Adrenal gland (tissue), 12 donors: Measurements from ENCODE around the gene CAPN7. TPM values are rescaled to one million over a fixed set of nuclear protein-coding genes. Genes with fewer than 3 reads are reported as not detected.

Source experiments
- DNase-seq, 7 donors: peaks; one replicate each; pipeline ENCODE4 v3.0.0-alpha.2; 2019 to 2020
- H3K27ac ChIP-seq, 5 donors: fragments of 200-600 bp; sonication (generic) in 4 of 5; 1 replicate in 3 of 5; 2 replicates in 2 of 5; pipeline versions ENCODE4 v1.5.1 to v1.8.0; 2016 to 2020; ENCODE audit warnings: mild to moderate bottlenecking in 1 of 5
- H3K27me3 ChIP-seq: fragments of 200-600 bp; 2 replicates; pipeline ENCODE4 v1.8.0; 2021
- H3K36me3 ChIP-seq, 2 donors: fragments of 200-600 bp; replicated peaks in 1 of 2; 1 replicate in 1 of 2; 2 replicates in 1 of 2; pipeline versions ENCODE4 v1.5.1 to v1.8.0; 2018 to 2022
- H3K4me1 ChIP-seq, 2 donors: fragments of 200-600 bp; replicated peaks in 1 of 2; 1 replicate in 1 of 2; 2 replicates in 1 of 2; pipeline versions ENCODE4 v1.5.1 to v1.8.0; 2018 to 2021
- H3K4me3 ChIP-seq, 4 donors: fragments of 200-600 bp; sonication (generic) in 3 of 4; one replicate each; pipeline ENCODE4 v1.5.1; 2016 to 2018
- H3K9me3 ChIP-seq, 3 donors: fragments of 200-600 bp; sonication (generic) in 1 of 3; replicated peaks in 1 of 3; 1 replicate in 2 of 3; 2 replicates in 1 of 3; pipeline versions ENCODE4 v1.5.1 to v1.8.0; 2016 to 2021
- CTCF ChIP-seq, 6 experiments: fragments of 450-650 bp in 4 of 6; fragments of 200-600 bp in 2 of 6; sonication (generic) in 1 of 6; IDR thresholded peaks; 1 replicate in 5 of 6; 2 replicates in 1 of 6; pipeline versions ENCODE4 v1.5.1 to v1.8.0; 2016 to 2021; ENCODE audit warnings: antibody characterized with exemption in 6 of 6, mild to moderate bottlenecking in 2 of 6, moderate library complexity in 1 of 6
- POLR2A ChIP-seq, 2 donors: fragments of 450-650 bp; IDR thresholded peaks; one replicate each; pipeline ENCODE4 v1.6.1; 2017; ENCODE audit warnings: antibody characterized with exemption in 2 of 2, mild to moderate bottlenecking in 2 of 2, moderate library complexity in 1 of 2
- WGBS, 4 donors: extraction: QIAGEN DNeasy Blood & Tissue Kit in 2 of 4; methylation state at CpG; one replicate each; pipeline versions ENCODE4 v1.1.5 to v1.1.7; 2013 to 2017; 5-methylcytosine and 5-hydroxymethylcytosine counted together
- intact Hi-C, 2 donors: fragments of 100-400 bp; cut with DNase I; formaldehyde crosslinking; loops; one replicate each; pipeline versions ENCODE4 v1.14.1 to v1.15.0; 2022 to 2023
- polyA plus RNA-seq, 3 donors: library from polyadenylated mRNA; stranded (reverse); fragments of 200-250 nt in 2 of 3; fragments of 350-450 nt in 1 of 3; fragmentation: Illumina TruSeq in 1 of 3; extraction: RNeasy Lipid Tissue Mini Kit (QIAGEN cat#74804) in 1 of 3; gene quantifications; one replicate each; pipeline ENCODE4 v1.2.3, GENCODE V29; 2013 to 2014
- total RNA-seq, 9 donors: library from RNA; depleted of rRNA in 4 of 9; stranded (reverse); fragments of >200 nt in 4 of 9; fragments of 120-200 nt in 1 of 9; fragmentation: NEBNext Ultra II Directional in 1 of 9; extraction: Animal tissue kit (Norgen Biotek cat#: 25700) in 1 of 9; gene quantifications; one replicate each; pipeline versions ENCODE4 v1.1.0 to v1.2.4, GENCODE V29; 2013 to 2023
- donor health status: healthy with polysubstance abuse.
- donor health status: Bipolar disorder and iron deficiency.
- donor health status: DM: yes; HTN: yes; CAD: no.
- donor health status: DM: no; HTN: no; CAD: no.
- donor health status: DM: no; HTN: no; CAD: no.
- donor health status: DM: yes; HTN: yes; CAD: no.

The CAPN7 gene
- total and polyA plus RNA-seq, 12 donors, result 14.4 to 54.9 (median 36.5) TPM

GRCh38 chr3:15283702-15284101 is 77.7 kb downstream of the CAPN7 start:
- DNase-seq, result no peak
- Histone ChIP-seq H3K9me3 (no peaks in the 10 kb centered on the region), H3K36me3 (peaks cover 0 to 7% of the 10 kb centered on the region in 2 donors), H3K4me3 (no peak overlapping the region), H3K4me1 (peaks cover 49 to 86% of the 10 kb centered on the region in 2 donors), H3K27ac (peak overlapping the region in 4 of 5 donors; percentile 12 to 95 (median 66)), H3K27me3 (no peaks in the 10 kb centered on the region)
- intact Hi-C loops, result no loop called here
- WGBS, 4 donors, result 53 to 80% (median 69%) methylated on average over 1 of the region's 1 CpG; no CpG with 5 or more reads in 1 of the 4 donors
- TF ChIP-seq CTCF (IDR thresholded peaks at IDR 0.05) (no peak), POLR2A (IDR thresholded peaks at IDR 0.05) (no peak)

GRCh38 chr3:15284121-15284889 is 78.3 kb downstream of the CAPN7 start:
- no peaks in the 10 kb centered on the region for H3K27me3 ChIP-seq
- H3K9me3 ChIP-seq, result no peaks in the 10 kb centered on the region
- WGBS, 4 donors, result 77 to 83% (median 79%) methylated on average over 5 of the region's 5 CpGs
- intact Hi-C loops, result no loop called here
- peak; percentile 69 to 90 (median 83) for DNase-seq
- H3K4me1 ChIP-seq, result peaks cover 44 to 88% of the 10 kb centered on the region in 2 donors
- no peak overlapping the region for H3K4me3 ChIP-seq
- peak overlapping the region; percentile 12 to 95 (median 40) for H3K27ac ChIP-seq
- peak in 1 of 2 donors; percentile 29 for TF ChIP-seq POLR2A (IDR thresholded peaks at IDR 0.05)
- TF ChIP-seq CTCF (IDR thresholded peaks at IDR 0.05), result no peak
- peaks cover 0 to 7% of the 10 kb centered on the region in 2 donors for H3K36me3 ChIP-seq

DNA sequence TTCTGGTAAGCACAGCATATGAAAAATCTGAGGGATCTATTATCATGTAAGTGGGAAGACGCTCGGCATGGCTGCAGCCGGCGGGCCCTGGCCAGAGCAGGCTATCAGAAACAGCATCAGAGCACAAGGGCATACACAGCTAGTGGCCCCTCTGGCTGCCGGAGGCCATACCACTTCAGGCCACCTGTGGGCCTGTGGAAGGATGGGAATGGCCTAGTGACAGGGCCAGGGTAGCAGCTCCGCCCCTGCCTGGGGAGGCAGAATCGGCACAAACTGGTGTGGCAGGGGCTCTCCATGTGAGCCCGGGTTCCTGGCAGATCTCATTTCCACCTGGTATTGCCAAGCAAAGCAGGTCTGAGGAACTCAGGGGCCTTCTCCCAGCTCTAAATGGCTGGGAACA is 80.0 kb downstream of the CAPN7 start:
- 70 to 78% (median 75%) methylated on average over 7 to 8 of the region's 8 CpGs for WGBS, 4 donors
- Histone ChIP-seq H3K36me3 (peaks cover 0 to 7% of the 10 kb centered on the region in 2 donors), H3K9me3 (no peaks in the 10 kb centered on the region), H3K27ac (peak overlapping the region in 4 of 5 donors; percentile 41 to 95 (median 80)), H3K4me1 (peaks cover 38 to 86% of the 10 kb centered on the region in 2 donors), H3K4me3 (no peak overlapping the region), H3K27me3 (no peaks in the 10 kb centered on the region)
- peak in 1 of 7 donors; percentile 22 for DNase-seq
- intact Hi-C loops, result no loop called here
- TF ChIP-seq POLR2A (IDR thresholded peaks at IDR 0.05), result no peak
- no peak for TF ChIP-seq CTCF (IDR thresholded peaks at IDR 0.05)

- peak; percentile 56 to 93 (median 81) for DNase-seq
- intact Hi-C loops, result no loop called here
- peaks cover 41 to 86% of the 10 kb centered on the region in 2 donors for H3K4me1 ChIP-seq
- no peaks in the 10 kb centered on the region for H3K27me3 ChIP-seq
- H3K27ac ChIP-seq, result peak overlapping the region; percentile 63 to 95 (median 73)
- H3K4me3 ChIP-seq, result no peak overlapping the region
- TF ChIP-seq POLR2A (IDR thresholded peaks at IDR 0.05) (peak in 1 of 2 donors; percentile 45), CTCF (IDR thresholded peaks at IDR 0.05) (no peak)
- H3K36me3 ChIP-seq, result peaks cover 0 to 7% of the 10 kb centered on the region in 2 donors
- 42 to 48% (median 44%) methylated on average over 13 of the region's 13 CpGs for WGBS, 4 donors
- H3K9me3 ChIP-seq, result no peaks in the 10 kb centered on the region
These were observed 81.7 kb downstream of the CAPN7 start for GRCh38 chr3:15287565-15288330.
